PC-9 (cell line): ENCODE measurements around the gene GPR137B.

Experiments used
- CTCF ChIP-seq: fragments of 200-600 bp; sonication (generic); conservative IDR thresholded peaks from 2 replicates; pipeline ENCODE4 v1.6.1; 2017; ENCODE audit warnings: mixed run types, antibody characterized with exemption, mild to moderate bottlenecking, moderate library complexity
- EZH2 ChIP-seq: fragments of 200-600 bp; sonication (generic); IDR thresholded peaks from 2 replicates; pipeline ENCODE4 v1.8.0; 2017; ENCODE audit warnings: antibody characterized with exemption, low read depth

- TF ChIP-seq CTCF (no peak), EZH2 (no peak)
These were observed 72.4 kb downstream of the GPR137B start for GRCh38 chr1:236214761-236215160.
